GM18526 (cell line): ENCODE results near the gene EXOSC6.

ENCODE experiments used
- POLR2A ChIP-seq: IDR thresholded peaks from 3 replicates; pipeline ENCODE4 v1.6.1; 2011; ENCODE audit not compliant: insufficient read length; ENCODE audit errors: extremely low read depth

Gene EXOSC6

GRCh38 chr16:70251629-70252354 is at the start of gene EXOSC6:
Gene EXOSC6, minus strand, starts transcription at chr16:70251940. Its CDS starts 40 bp downstream, at chr16:70251900.
- TF ChIP-seq POLR2A: peak; percentile 91

GRCh38 chr16:70301121-70301520 is 49.4 kb upstream of the EXOSC6 start:
- TF ChIP-seq POLR2A: no peak

GRCh38 chr16:70298988-70299938 is 47.5 kb upstream of the EXOSC6 start, which contains the start of gene DDX19B:
Gene DDX19B, plus strand, starts transcription at chr16:70299186. Its CDS starts 112 bp downstream, at chr16:70299298.
- peak; percentile 93 for TF ChIP-seq POLR2A

GRCh38 chr16:70295634-70296033 is 43.9 kb upstream of the EXOSC6 start:
- no peak for TF ChIP-seq POLR2A

GRCh38 chr16:70294385-70295025 is 42.8 kb upstream of the EXOSC6 start:
- TF ChIP-seq POLR2A: no peak

GRCh38 chr16:70290949-70291519 is 39.3 kb upstream of the EXOSC6 start:
- no peak for TF ChIP-seq POLR2A

- TF ChIP-seq POLR2A: peak; percentile 94
Observed at GRCh38 chr16:70289229-70290094, 37.7 kb upstream of the EXOSC6 start, which contains the start of gene AARS1. Gene AARS1, minus strand, starts transcription at chr16:70289506. Its CDS starts 6,743 bp downstream, at chr16:70282763.

- TF ChIP-seq POLR2A: no peak
Observed at GRCh38 chr16:70276392-70276791, 24.7 kb upstream of the EXOSC6 start.

- no peak for TF ChIP-seq POLR2A
Observed at GRCh38 chr16:70271696-70272095, 20.0 kb upstream of the EXOSC6 start.

GRCh38 chr16:70270176-70270575 is 18.4 kb upstream of the EXOSC6 start:
- TF ChIP-seq POLR2A: no peak

- TF ChIP-seq POLR2A: no peak
Observed at GRCh38 chr16:70269471-70269870, 17.7 kb upstream of the EXOSC6 start.

- no peak for TF ChIP-seq POLR2A
Observed at GRCh38 chr16:70267516-70267915, 15.8 kb upstream of the EXOSC6 start.

GRCh38 chr16:70258946-70259345 is 7.2 kb upstream of the EXOSC6 start:
- TF ChIP-seq POLR2A: no peak

GRCh38 chr16:70258065-70258464 is 6.3 kb upstream of the EXOSC6 start:
- TF ChIP-seq POLR2A: no peak
